PFSK-1 (cell line): ENCODE results near the gene DOCK1.

Source experiments
- FOXP2 ChIP-seq: optimal IDR thresholded peaks from 2 replicates; pipeline ENCODE3; 2011; ENCODE audit warnings: borderline replicate concordance, control low read depth, inconsistent platforms; ENCODE audit not compliant: insufficient read depth; ENCODE audit errors: extremely low read length, extremely low read depth
- POLR2AphosphoS5 ChIP-seq: IDR thresholded peaks from 2 replicates; pipeline ENCODE4 v1.6.1; 2012; ENCODE audit warnings: low read depth, mild to moderate bottlenecking, control low read depth, low read length, moderate library complexity
- REST ChIP-seq, 2 experiments: IDR thresholded peaks; 2 replicates each; pipeline versions ENCODE4 v1.6.1 to v1.8.0; 2011 to 2012; ENCODE audit warnings: low read depth in 2 of 2, low read length in 2 of 2, control low read depth in 1 of 2, inconsistent platforms in 1 of 2, mild to moderate bottlenecking in 1 of 2, moderate library complexity in 1 of 2; ENCODE audit not compliant: insufficient read depth in 1 of 2
- SIN3A ChIP-seq: IDR thresholded peaks from 2 replicates; pipeline ENCODE4 v1.6.1; 2012; ENCODE audit warnings: mild to moderate bottlenecking, low read length, moderate library complexity, borderline replicate concordance; ENCODE audit not compliant: insufficient read depth
- TAF1 ChIP-seq: IDR thresholded peaks from 2 replicates; pipeline ENCODE4 v1.6.1; 2012; ENCODE audit warnings: low read length, control low read depth, borderline replicate concordance; ENCODE audit not compliant: insufficient read depth

DOCK1 gene

DNA sequence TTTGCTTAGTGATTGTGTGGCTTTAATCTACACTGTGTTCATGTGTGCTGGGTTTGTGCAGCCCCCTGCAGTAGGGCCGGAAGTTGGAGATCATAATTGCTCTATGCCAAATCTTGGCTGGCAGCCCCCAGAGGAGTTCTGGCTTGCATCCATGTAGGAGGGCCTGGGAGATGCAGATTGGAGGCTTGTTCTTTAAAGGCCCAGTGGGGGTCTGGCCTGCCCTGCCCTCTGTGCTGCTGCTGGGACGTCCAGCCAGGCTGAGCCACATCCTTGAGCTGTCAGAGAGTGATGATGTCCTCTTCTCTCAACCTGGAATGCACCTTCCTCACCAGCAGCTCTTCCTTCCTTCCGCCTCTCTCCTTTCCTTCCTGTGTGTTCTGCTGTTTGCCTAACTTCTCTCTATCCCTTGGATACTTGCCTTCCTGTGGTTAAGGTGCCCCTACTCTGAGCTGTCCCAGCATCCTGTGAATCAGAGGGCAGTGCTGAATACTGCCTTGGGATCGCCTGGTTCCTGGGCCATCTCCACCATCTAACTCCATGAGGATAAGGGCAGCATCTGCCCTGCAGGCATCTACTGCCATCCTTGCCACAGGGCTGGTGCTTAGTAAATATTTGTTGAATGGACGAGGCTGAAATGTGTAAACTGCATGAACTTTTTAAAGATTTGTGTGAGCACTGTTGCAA is 30.2 kb downstream of the DOCK1 start:
- TF ChIP-seq REST (IDR thresholded peaks at IDR 0.05; ENCODE audit: insufficient read depth in 1 of 2, low read depth in 2 of 2, low read length in 2 of 2) (no peak), SIN3A (no peak), POLR2AphosphoS5 (no peak), FOXP2 (no peak), TAF1 (no peak)

DNA sequence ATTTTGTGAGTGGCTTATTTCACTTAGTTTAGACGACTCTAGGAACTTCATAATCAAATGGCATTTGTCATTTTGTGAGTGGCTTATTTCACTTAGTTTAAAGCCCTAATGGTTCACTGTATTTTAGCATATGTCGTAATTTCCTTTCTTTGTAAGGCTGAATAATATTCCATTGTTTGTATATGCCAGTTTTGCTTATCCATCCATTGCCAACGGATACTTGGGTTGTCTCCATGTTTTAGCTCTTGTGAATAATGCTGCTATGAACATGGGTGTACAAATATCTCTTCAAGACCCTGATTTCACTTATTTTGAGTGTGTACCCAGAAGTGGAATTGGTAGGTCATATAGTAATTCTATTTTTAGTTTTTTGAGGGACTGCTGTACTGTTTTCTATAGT is 31.8 kb downstream of the DOCK1 start:
- TF ChIP-seq REST (IDR thresholded peaks at IDR 0.05; ENCODE audit: insufficient read depth in 1 of 2, low read depth in 2 of 2, low read length in 2 of 2): no peak
- TF ChIP-seq TAF1: no peak
- TF ChIP-seq SIN3A: no peak
- no peak for TF ChIP-seq POLR2AphosphoS5
- no peak for TF ChIP-seq FOXP2

- TF ChIP-seq TAF1: no peak
- no peak for TF ChIP-seq FOXP2
- no peak for TF ChIP-seq SIN3A
- no peak for TF ChIP-seq POLR2AphosphoS5
- no peak for TF ChIP-seq REST (IDR thresholded peaks at IDR 0.05; ENCODE audit: insufficient read depth in 1 of 2, low read depth in 2 of 2, low read length in 2 of 2)
Measured at GRCh38 chr10:126939706-126940105, 34.5 kb downstream of the DOCK1 start.

GRCh38 chr10:126940670-126941310 is 35.6 kb downstream of the DOCK1 start:
- TF ChIP-seq POLR2AphosphoS5: no peak
- TF ChIP-seq REST (IDR thresholded peaks at IDR 0.05; ENCODE audit: insufficient read depth in 1 of 2, low read depth in 2 of 2, low read length in 2 of 2): no peak
- no peak for TF ChIP-seq FOXP2
- no peak for TF ChIP-seq TAF1
- TF ChIP-seq SIN3A: no peak

DNA sequence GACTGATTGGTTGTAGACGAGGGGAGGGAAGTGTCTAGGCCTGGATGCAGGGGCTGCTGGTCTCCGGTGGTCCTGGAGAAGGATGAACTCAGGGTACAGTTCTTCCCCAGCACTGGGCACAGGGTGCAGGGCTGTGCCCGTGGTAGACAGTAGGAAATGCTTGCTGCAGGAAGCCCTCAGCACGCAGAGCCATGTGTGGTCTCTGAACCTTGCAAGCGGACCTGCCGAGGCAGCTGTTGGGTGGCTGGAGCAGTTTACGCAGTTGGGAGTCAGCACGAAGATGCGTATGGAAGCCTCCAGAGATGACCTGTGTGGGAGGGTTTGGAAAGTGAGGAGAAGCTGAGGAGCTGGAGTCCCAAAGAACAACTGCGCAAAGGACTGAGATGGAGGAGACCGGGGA is 39.0 kb downstream of the DOCK1 start:
- no peak for TF ChIP-seq SIN3A
- no peak for TF ChIP-seq REST (IDR thresholded peaks at IDR 0.05; ENCODE audit: insufficient read depth in 1 of 2, low read depth in 2 of 2, low read length in 2 of 2)
- TF ChIP-seq POLR2AphosphoS5: no peak
- TF ChIP-seq FOXP2: no peak
- TF ChIP-seq TAF1: no peak
